Measurements from ENCODE around the gene ATP6V0D1.

Gene ATP6V0D1

GRCh38 chr16:67526149-67526791, 45.3 kb upstream of the ATP6V0D1 start:
- DNase-seq (ENCODE audit: extremely low spot score), result no peak
- CTCF ChIA-PET, result interaction anchor here (0.6 to 1.8 kb wide), 5 partner anchors 11 to 146 kb away, joined by 3 to 6 read pairs (median 3); no protein-coding TSS in a partner anchor
- no peak for TF ChIP-seq LEF1 (IDR thresholded peaks at IDR 0.05; ENCODE audit: borderline replicate concordance)
- no peak for TF ChIP-seq FOXA1 (IDR thresholded peaks at IDR 0.05)
- TF ChIP-seq CTBP1 (IDR thresholded peaks at IDR 0.05; ENCODE audit: borderline replicate concordance), result no peak
- TF ChIP-seq ARNT (IDR thresholded peaks at IDR 0.05), result no peak
- no peak for TF ChIP-seq FOXK2 (IDR thresholded peaks at IDR 0.05)
- TF ChIP-seq L3MBTL2 (conservative IDR thresholded peaks at IDR 0.05), result no peak
- TF ChIP-seq HDGF (IDR thresholded peaks at IDR 0.05; ENCODE audit: borderline replicate concordance), result no peak
- TF ChIP-seq SP1 (IDR thresholded peaks at IDR 0.05), result no peak
- TF ChIP-seq NFRKB (IDR thresholded peaks at IDR 0.05), result no peak
- no peak for TF ChIP-seq BHLHE40 (IDR thresholded peaks at IDR 0.05; ENCODE audit: borderline replicate concordance)
- TF ChIP-seq SUZ12 (IDR thresholded peaks at IDR 0.05), result no peak
- no peak for TF ChIP-seq TARDBP (IDR thresholded peaks at IDR 0.05)
- no peak for TF ChIP-seq ELF4 (IDR thresholded peaks at IDR 0.05)
- POLR2A ChIA-PET, result interaction anchor here (1.1 to 1.8 kb wide), 3 partner anchors 131 to 193 kb away, joined by 3 to 5 read pairs (median 3); partner anchors contain the start of genes ACD, GFOD2 and PARD6A

GRCh38 chr16:67525176-67525860, 44.4 kb upstream of the ATP6V0D1 start:
- no peak for DNase-seq (ENCODE audit: extremely low spot score)
- CTCF ChIA-PET, result interaction anchor here (0.6 to 1.8 kb wide), 5 partner anchors 10 to 147 kb away, joined by 3 to 6 read pairs (median 3); no protein-coding TSS in a partner anchor
- POLR2A ChIA-PET, result interaction anchor here (1.1 to 1.8 kb wide), 3 partner anchors 132 to 194 kb away, joined by 3 to 5 read pairs (median 3); partner anchors contain the start of genes ACD, GFOD2 and PARD6A
- no peak for TF ChIP-seq SP1 (IDR thresholded peaks at IDR 0.05)
- TF ChIP-seq BHLHE40 (IDR thresholded peaks at IDR 0.05; ENCODE audit: borderline replicate concordance), result no peak
- TF ChIP-seq ELF4 (IDR thresholded peaks at IDR 0.05), result no peak

GRCh38 chr16:67521095-67521804, 40.3 kb upstream of the ATP6V0D1 start:
- ChIA-PET CTCF (interaction anchor here (0.6 to 2.2 kb wide), 34 partner anchors 9 to 588 kb away, joined by 3 to 35 read pairs (median 5); partner anchors contain the start of genes ACD, AGRP, ATP6V0D1 and C16orf86), POLR2A (interaction anchor here (0.6 to 2.5 kb wide), 11 partner anchors 8 to 501 kb away, joined by 3 to 19 read pairs (median 4); partner anchors contain the start of genes ACD, ATP6V0D1 and CTCF)
- TF ChIP-seq CTBP1 (IDR thresholded peaks at IDR 0.05; ENCODE audit: borderline replicate concordance) (no peak), PKNOX1 (IDR thresholded peaks at IDR 0.05) (0 out of 2 replicates have a peak, but pooled peaks have one; percentile 2), NFRKB (IDR thresholded peaks at IDR 0.05) (no peak)
- peak; percentile 92 for DNase-seq (ENCODE audit: extremely low spot score)

GRCh38 chr16:67519242-67519641, 38.3 kb upstream of the ATP6V0D1 start:
- ChIA-PET POLR2A (no interaction called here), CTCF (interaction anchor here (0.6 kb wide), 1 partner anchor 382 kb away, joined by 4 read pairs; no protein-coding TSS in a partner anchor)
- DNase-seq (ENCODE audit: extremely low spot score), result no peak
- TF ChIP-seq FOXK2 (IDR thresholded peaks at IDR 0.05), result no peak

- DNase-seq (ENCODE audit: extremely low spot score), result no peak
- TF ChIP-seq TARDBP (IDR thresholded peaks at IDR 0.05) (no peak), BHLHE40 (IDR thresholded peaks at IDR 0.05; ENCODE audit: borderline replicate concordance) (no peak), CTBP1 (IDR thresholded peaks at IDR 0.05; ENCODE audit: borderline replicate concordance) (no peak), NFRKB (IDR thresholded peaks at IDR 0.05) (no peak), HDGF (IDR thresholded peaks at IDR 0.05; ENCODE audit: borderline replicate concordance) (no peak), PKNOX1 (IDR thresholded peaks at IDR 0.05) (no peak), L3MBTL2 (conservative IDR thresholded peaks at IDR 0.05) (no peak), FOXK2 (IDR thresholded peaks at IDR 0.05) (no peak), ELF4 (IDR thresholded peaks at IDR 0.05) (no peak), SUZ12 (IDR thresholded peaks at IDR 0.05) (no peak), ZNF384 (IDR thresholded peaks at IDR 0.05) (no peak), ARNT (IDR thresholded peaks at IDR 0.05) (no peak), LEF1 (IDR thresholded peaks at IDR 0.05; ENCODE audit: borderline replicate concordance) (no peak), SP1 (IDR thresholded peaks at IDR 0.05) (no peak), FOXA1 (IDR thresholded peaks at IDR 0.05) (no peak), FOXM1 (IDR thresholded peaks at IDR 0.05; ENCODE audit: borderline replicate concordance) (no peak)
- POLR2A ChIA-PET, result no interaction called here
- CTCF ChIA-PET, result interaction anchor here (0.6 kb wide), 1 partner anchor 381 kb away, joined by 4 read pairs; no protein-coding TSS in a partner anchor
Measured at GRCh38 chr16:67518676-67519075, 37.7 kb upstream of the ATP6V0D1 start.

GRCh38 chr16:67517661-67518423, 36.9 kb upstream of the ATP6V0D1 start:
- POLR2A ChIA-PET, result interaction anchor here (0.8 to 2.2 kb wide), 2 partner anchors 37 to 142 kb away, joined by 3 to 7 read pairs; partner anchors contain the start of genes ACD and ATP6V0D1
- no peak for DNase-seq (ENCODE audit: extremely low spot score)
- TF ChIP-seq FOXM1 (IDR thresholded peaks at IDR 0.05; ENCODE audit: borderline replicate concordance) (no peak), HDGF (IDR thresholded peaks at IDR 0.05; ENCODE audit: borderline replicate concordance) (no peak), FOXK2 (IDR thresholded peaks at IDR 0.05) (no peak), TARDBP (IDR thresholded peaks at IDR 0.05) (no peak), SUZ12 (IDR thresholded peaks at IDR 0.05) (no peak), L3MBTL2 (conservative IDR thresholded peaks at IDR 0.05) (no peak), LEF1 (IDR thresholded peaks at IDR 0.05; ENCODE audit: borderline replicate concordance) (no peak), PKNOX1 (IDR thresholded peaks at IDR 0.05) (no peak), CTBP1 (IDR thresholded peaks at IDR 0.05; ENCODE audit: borderline replicate concordance) (no peak), BHLHE40 (IDR thresholded peaks at IDR 0.05; ENCODE audit: borderline replicate concordance) (no peak), ARNT (IDR thresholded peaks at IDR 0.05) (no peak), ELF4 (IDR thresholded peaks at IDR 0.05) (no peak), NFRKB (IDR thresholded peaks at IDR 0.05) (no peak), ZNF384 (IDR thresholded peaks at IDR 0.05) (no peak), SP1 (IDR thresholded peaks at IDR 0.05) (no peak), FOXA1 (IDR thresholded peaks at IDR 0.05) (no peak)
- CTCF ChIA-PET, result no interaction called here

Data from HEK293T (cell line).